Skin of body (tissue), 2 donors: ENCODE results near the gene POLG2. TPM values are rescaled to one million over a fixed set of nuclear protein-coding genes. Genes with fewer than 3 reads are reported as not detected.
"Not testable (repeated sequence)": the region's sequence is repeated elsewhere in the genome, so short reads cannot be mapped to it uniquely, and the experiment has no call there.

Source experiments
- DNase-seq: peaks from one replicate; lab custom pipeline; 2025; lab: John Stamatoyannopoulos, UW
- total RNA-seq: library from RNA; depleted of rRNA; stranded (reverse); fragments of >200 nt; gene quantifications from one replicate; pipeline ENCODE4 v1.2.3, GENCODE V29; 2014

The POLG2 gene
- total RNA-seq, 1 donor from 2014 or later, result 15.4 TPM

- no peak for DNase-seq
Observed at GRCh38 chr17:64484380-64484779, 12.5 kb downstream of the POLG2 start.

GRCh38 chr17:64480951-64481350, 15.9 kb downstream of the POLG2 start:
- DNase-seq, result no peak

GRCh38 chr17:64477849-64478248, 19.0 kb downstream of the POLG2 start:
- no peak for DNase-seq

GRCh38 chr17:64472564-64472963, 24.3 kb downstream of the POLG2 start:
- DNase-seq, result no peak

- DNase-seq, result no peak
Observed at GRCh38 chr17:64471440-64471839, 25.4 kb downstream of the POLG2 start.

- DNase-seq, result no peak
Observed at GRCh38 chr17:64470625-64471024, 26.2 kb downstream of the POLG2 start.

- not testable (repeated sequence) for DNase-seq
Observed at GRCh38 chr17:64466834-64467233, 30.0 kb downstream of the POLG2 start.

GRCh38 chr17:64466019-64466735, 30.7 kb downstream of the POLG2 start:
- DNase-seq, result no peak

- DNase-seq, result no peak
Observed at GRCh38 chr17:64461788-64462187, 35.1 kb downstream of the POLG2 start.

GRCh38 chr17:64460955-64461354, 35.9 kb downstream of the POLG2 start:
- DNase-seq, result peak; percentile 61

- not testable (repeated sequence) for DNase-seq
Observed at GRCh38 chr17:64459818-64460217, 37.0 kb downstream of the POLG2 start.

GRCh38 chr17:64459284-64459747, 37.5 kb downstream of the POLG2 start:
- no peak for DNase-seq

- no peak for DNase-seq
Observed at GRCh38 chr17:64458756-64459155, 38.1 kb downstream of the POLG2 start.

GRCh38 chr17:64457156-64457555, 39.7 kb downstream of the POLG2 start:
- DNase-seq, result no peak

- DNase-seq, result no peak
Observed at GRCh38 chr17:64455993-64456885, 40.6 kb downstream of the POLG2 start.

- DNase-seq, result no peak
Observed at GRCh38 chr17:64449545-64449944, 47.3 kb downstream of the POLG2 start.

- DNase-seq, result no peak
Observed at GRCh38 chr17:64448665-64449512, 48.0 kb downstream of the POLG2 start, which contains the start of gene MILR1. Gene MILR1, plus strand, starts transcription at chr17:64449115. Its CDS starts 54 bp downstream, at chr17:64449169.

- DNase-seq, result no peak
Observed at GRCh38 chr17:64447526-64447925, 49.3 kb downstream of the POLG2 start.

- DNase-seq, result no peak
Observed at GRCh38 chr17:64443086-64443760, 53.6 kb downstream of the POLG2 start.

- no peak for DNase-seq
Observed at GRCh38 chr17:64442541-64442971, 54.3 kb downstream of the POLG2 start.
